Karpas-422 (cell line): ENCODE results near the gene WDR1. TPM values are rescaled to one million over a fixed set of nuclear protein-coding genes. Genes with fewer than 3 reads are reported as not detected.

Source experiments
- DNase-seq: peaks from one replicate; pipeline ENCODE4 v3.0.0-alpha.2; 2015
- H2AFZ ChIP-seq: fragments of 200-600 bp; sonication (generic); 2 replicates; pipeline ENCODE4 v1.6.1; 2014; ENCODE audit warnings: antibody characterized with exemption, low read length, mixed read lengths
- H3K27ac ChIP-seq: fragments of 200-600 bp; sonication (generic); 2 replicates; pipeline ENCODE4 v1.5.1; 2014; ENCODE audit warnings: mild to moderate bottlenecking, low read length, moderate library complexity
- H3K27me3 ChIP-seq: fragments of 200-600 bp; sonication (generic); 2 replicates; pipeline ENCODE4 v1.6.1; 2014; ENCODE audit warnings: low read length, mixed read lengths
- H3K36me3 ChIP-seq: fragments of 200-600 bp; sonication (generic); 2 replicates; pipeline ENCODE4 v1.6.1; 2014; ENCODE audit warnings: low read length, mixed read lengths; ENCODE audit not compliant: insufficient read depth
- H3K4me1 ChIP-seq: fragments of 200-600 bp; sonication (generic); 2 replicates; pipeline ENCODE4 v1.6.1; 2014; ENCODE audit warnings: mild to moderate bottlenecking, low read length, mixed read lengths
- H3K4me2 ChIP-seq: fragments of 200-600 bp; sonication (generic); 2 replicates; pipeline ENCODE4 v1.6.1; 2014; ENCODE audit warnings: low read length, low read depth, mild to moderate bottlenecking; ENCODE audit not compliant: poor library complexity, severe bottlenecking
- H3K4me3 ChIP-seq: fragments of 200-600 bp; sonication (generic); 2 replicates; pipeline ENCODE4 v1.5.1; 2014; ENCODE audit warnings: mild to moderate bottlenecking, antibody characterized with exemption, low read length, mixed read lengths
- H3K79me2 ChIP-seq: fragments of 200-600 bp; sonication (generic); 2 replicates; pipeline ENCODE4 v1.6.1; 2014; ENCODE audit warnings: mild to moderate bottlenecking, low read length, mixed read lengths
- H3K9ac ChIP-seq: fragments of 200-600 bp; sonication (generic); 2 replicates; pipeline ENCODE4 v1.6.0; 2014; ENCODE audit warnings: low read length
- H3K9me2 ChIP-seq: fragments of 200-600 bp; sonication (generic), shearing (Covaris generic); replicated peaks from 2 replicates; pipeline ENCODE4 v1.6.0; 2014; ENCODE audit warnings: mild to moderate bottlenecking, low read length, moderate library complexity; ENCODE audit not compliant: insufficient read depth
- H3K9me3 ChIP-seq: fragments of 300-700, 200-600 bp; sonication (generic); 2 replicates; pipeline ENCODE4 v1.6.1; 2014; ENCODE audit warnings: low read length, mixed read lengths
- H4K20me1 ChIP-seq: fragments of 200-600 bp; sonication (generic); 2 replicates; pipeline ENCODE4 v1.6.1; 2014; ENCODE audit warnings: mild to moderate bottlenecking, antibody characterized with exemption, low read length, low read depth; ENCODE audit not compliant: insufficient read depth
- total RNA-seq: library from RNA; depleted of rRNA; stranded (reverse); fragments of >200 nt; shearing (Covaris generic); gene quantifications from 2 replicates; pipeline ENCODE4 v1.2.3, GENCODE V29; 2014; ENCODE audit warnings: low replicate concordance

WDR1 gene
- total RNA-seq, 1 experiment from 2014 or later, result 67.5 TPM

DNA sequence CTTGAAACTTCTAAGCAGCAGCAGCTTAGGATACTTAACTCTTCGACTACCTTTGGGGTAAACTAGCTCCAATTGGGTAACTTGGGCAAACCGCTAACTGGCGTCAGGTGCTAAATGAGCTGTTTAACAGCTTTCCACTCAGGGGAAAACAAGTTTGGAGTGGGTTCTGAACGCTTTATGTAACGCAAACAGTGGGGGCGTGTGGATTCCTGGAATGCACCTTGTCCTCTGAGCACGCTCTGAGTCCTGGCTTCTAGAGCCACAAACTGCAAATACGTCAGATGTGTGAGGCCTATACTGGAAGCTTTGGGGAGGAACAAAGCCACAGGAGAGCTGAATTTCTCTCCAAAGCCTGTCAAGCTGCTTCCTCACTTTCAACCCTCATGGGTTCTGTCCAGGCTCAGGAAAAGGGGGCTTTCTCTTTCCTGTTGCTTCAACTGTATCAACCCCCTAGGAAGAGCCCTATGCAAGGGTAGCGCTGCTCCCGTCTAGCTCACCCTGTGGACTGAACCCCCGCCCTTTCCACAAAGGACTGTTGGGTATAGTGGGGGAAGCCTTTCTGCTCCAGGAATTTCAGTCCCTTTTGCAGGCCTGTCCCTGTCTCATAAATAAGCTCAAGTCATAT is 4.5 kb upstream of the WDR1 start:
- H3K4me1 ChIP-seq, result peaks cover 27% of the 10 kb centered on the region
- H3K9me3 ChIP-seq, result no peaks in the 10 kb centered on the region
- no peaks in the 10 kb centered on the region for H3K27me3 ChIP-seq
- H3K4me3 ChIP-seq, result no peak overlapping the region
- no peak overlapping the region for H2AFZ ChIP-seq
- H3K9me2 ChIP-seq, result no peaks in the 10 kb centered on the region
- H4K20me1 ChIP-seq, result peaks cover 8% of the 10 kb centered on the region; the same call in 1 of the 2 replicates
- H3K36me3 ChIP-seq, result no peaks in the 10 kb centered on the region
- H3K27ac ChIP-seq, result no peak overlapping the region
- DNase-seq, result no peak
- no peak overlapping the region for H3K4me2 ChIP-seq
- H3K79me2 ChIP-seq, result peaks cover 2% of the 10 kb centered on the region
- no peak overlapping the region for H3K9ac ChIP-seq

DNA sequence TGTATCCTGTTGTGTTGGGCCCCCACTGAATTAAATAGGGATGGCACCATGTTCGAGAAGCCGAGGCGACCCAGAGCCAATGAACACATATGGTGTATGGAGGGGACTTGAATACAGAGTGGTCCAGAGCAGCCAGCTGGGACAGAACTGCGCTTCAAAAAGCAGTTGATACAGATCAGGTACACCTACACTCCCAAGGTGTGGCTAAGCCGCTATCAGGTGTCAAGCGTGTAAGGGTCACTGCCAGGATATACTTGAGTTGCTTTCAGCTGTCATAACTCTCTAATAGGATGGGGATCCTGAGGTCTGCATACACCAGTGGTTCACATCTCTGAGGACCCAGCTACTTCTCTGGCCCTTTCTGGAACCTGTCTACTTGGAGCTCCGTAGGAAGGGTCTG is 3.2 kb upstream of the WDR1 start:
- H3K4me2 ChIP-seq, result no peak overlapping the region
- no peak overlapping the region for H3K27ac ChIP-seq
- H3K9ac ChIP-seq, result no peak overlapping the region
- H3K9me2 ChIP-seq, result no peaks in the 10 kb centered on the region
- H3K4me1 ChIP-seq, result peaks cover 36% of the 10 kb centered on the region
- peaks cover 15% of the 10 kb centered on the region for H3K79me2 ChIP-seq
- no peaks in the 10 kb centered on the region for H3K27me3 ChIP-seq
- peaks cover 7% of the 10 kb centered on the region for H3K36me3 ChIP-seq
- H3K9me3 ChIP-seq, result no peaks in the 10 kb centered on the region
- DNase-seq, result no peak
- no peak overlapping the region for H2AFZ ChIP-seq
- H3K4me3 ChIP-seq, result no peak overlapping the region
- H4K20me1 ChIP-seq, result peaks cover 17% of the 10 kb centered on the region

DNA sequence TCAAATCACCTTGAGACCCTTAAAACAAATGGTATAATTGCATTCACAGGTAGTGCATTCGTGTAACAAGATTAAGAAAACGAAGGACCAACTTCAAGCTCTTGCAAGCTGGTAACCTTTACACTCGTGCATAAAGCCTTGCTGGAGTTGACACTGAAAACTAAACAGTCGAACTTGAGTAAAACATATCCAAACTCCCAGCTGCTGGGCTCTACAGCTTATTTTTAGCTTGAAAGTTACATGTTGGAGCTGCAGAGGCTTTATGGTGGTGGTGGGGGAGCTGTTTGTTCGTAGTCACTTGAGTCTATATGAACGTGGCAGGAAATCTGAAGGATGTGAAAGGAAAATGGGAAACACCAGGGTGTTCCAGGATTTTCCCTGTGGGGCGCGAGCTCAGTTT is 2.7 kb upstream of the WDR1 start:
- H4K20me1 ChIP-seq, result peaks cover 22% of the 10 kb centered on the region
- DNase-seq, result no peak

DNA sequence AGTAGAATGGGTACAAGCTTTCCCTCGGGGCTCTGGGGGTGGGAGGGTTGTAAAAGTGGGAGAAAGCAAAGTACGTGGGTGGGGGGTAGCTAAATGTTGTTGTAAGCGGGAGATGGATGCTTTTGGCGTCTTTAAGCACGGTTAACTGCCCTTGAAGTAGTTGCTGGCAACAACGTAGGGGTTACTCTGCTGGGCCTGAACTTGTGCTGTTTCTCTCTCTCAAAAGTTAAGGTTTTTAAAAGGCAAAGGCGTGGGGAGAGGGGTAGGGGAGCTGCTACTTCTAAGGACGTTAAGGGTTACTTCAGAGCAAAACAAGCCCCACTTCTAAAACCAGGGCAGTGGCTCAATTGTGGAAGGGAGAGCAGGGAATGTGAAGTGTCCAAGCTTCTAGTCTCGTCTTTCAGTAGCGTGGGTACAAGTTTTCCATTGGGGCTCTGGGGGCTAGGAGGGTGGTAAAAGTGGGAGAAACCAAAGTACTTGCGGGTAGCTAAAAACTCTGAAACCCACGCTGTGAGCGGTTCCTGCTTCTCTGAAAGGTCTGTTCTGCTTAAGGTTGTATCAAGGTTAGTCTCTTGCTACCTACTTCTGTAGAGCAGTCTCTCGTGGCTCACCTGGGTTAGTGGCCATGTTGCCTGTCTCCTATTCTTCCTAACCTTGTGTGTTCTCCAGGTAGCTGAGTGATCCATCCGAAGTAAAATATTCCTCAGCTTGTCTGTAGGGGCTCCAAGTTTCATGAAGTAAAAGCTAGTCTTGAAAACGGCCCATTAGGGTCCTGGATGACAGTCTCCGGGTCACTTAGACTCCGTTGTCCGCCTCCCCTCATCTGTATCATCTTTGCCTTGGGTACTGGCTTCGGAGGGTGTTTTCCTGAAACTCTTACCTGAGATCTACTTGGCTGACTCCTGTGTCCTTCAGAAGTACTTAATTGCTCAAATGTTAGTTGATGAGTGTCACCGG is 1.7 kb upstream of the WDR1 start:
- Histone ChIP-seq H2AFZ (no peak overlapping the region), H3K36me3 (peaks cover 18% of the 10 kb centered on the region), H3K27ac (no peak overlapping the region), H3K9me2 (no peaks in the 10 kb centered on the region), H3K9me3 (no peaks in the 10 kb centered on the region), H3K4me2 (peak overlapping the region; percentile 86), H3K79me2 (peaks cover 29% of the 10 kb centered on the region), H3K9ac (peak overlapping the region; percentile 77; the same call in 1 of the 2 replicates), H4K20me1 (peaks cover 21% of the 10 kb centered on the region), H3K4me1 (peaks cover 36% of the 10 kb centered on the region), H3K27me3 (no peaks in the 10 kb centered on the region), H3K4me3 (peak overlapping the region; percentile 72)
- DNase-seq, result peak; percentile 44

More for the DNA sequence above, 2.7 kb upstream of the WDR1 start:
- no peaks in the 10 kb centered on the region for H3K27me3 ChIP-seq
- no peaks in the 10 kb centered on the region for H3K9me2 ChIP-seq
- H3K36me3 ChIP-seq, result peaks cover 12% of the 10 kb centered on the region
- no peak overlapping the region for H3K9ac ChIP-seq
- H3K4me2 ChIP-seq, result no peak overlapping the region
- no peak overlapping the region for H3K4me3 ChIP-seq
- no peak overlapping the region for H2AFZ ChIP-seq
- H3K27ac ChIP-seq, result no peak overlapping the region
- no peaks in the 10 kb centered on the region for H3K9me3 ChIP-seq
- H3K4me1 ChIP-seq, result peaks cover 36% of the 10 kb centered on the region
- peaks cover 20% of the 10 kb centered on the region for H3K79me2 ChIP-seq

DNA sequence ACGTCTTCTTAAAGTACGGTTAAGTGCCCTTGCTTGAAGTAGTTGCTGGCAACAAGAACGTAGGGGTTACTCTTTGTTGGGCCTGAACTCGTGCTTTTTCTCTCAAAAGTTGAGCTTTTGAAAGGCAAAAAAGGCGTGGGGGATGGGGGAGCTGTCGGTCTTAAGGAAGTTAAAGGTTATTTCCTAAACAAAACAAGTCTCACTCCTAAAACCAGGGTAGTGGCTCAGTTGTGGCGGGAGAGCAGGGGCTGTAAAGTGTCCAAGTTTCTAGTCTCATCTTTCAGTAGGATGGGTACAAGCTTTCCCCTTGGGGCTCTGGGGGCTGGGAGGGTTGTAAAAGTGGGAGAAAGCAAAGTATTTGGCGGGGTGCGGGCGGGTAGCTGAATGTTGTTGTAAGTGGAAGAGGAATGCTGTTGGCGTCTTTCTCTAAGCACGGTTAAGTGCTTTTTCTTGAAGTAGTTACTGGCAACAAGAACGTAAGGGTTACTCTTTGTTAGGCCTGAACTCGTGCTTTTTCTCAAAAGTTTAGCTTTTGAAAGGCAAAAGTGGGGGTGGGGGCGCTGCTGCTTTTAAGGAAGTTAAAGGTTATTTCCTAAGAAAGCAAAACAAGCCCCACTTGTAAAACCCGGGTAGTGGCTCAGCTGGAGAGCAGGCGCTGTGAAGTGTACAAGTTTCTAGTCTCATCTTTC is 904 bp upstream of the WDR1 start:
- H4K20me1 ChIP-seq, result peaks cover 26% of the 10 kb centered on the region
- peak overlapping the region; percentile 65 for H3K27ac ChIP-seq
- peak; percentile 77 for DNase-seq
- H3K27me3 ChIP-seq, result no peaks in the 10 kb centered on the region
- H3K9me3 ChIP-seq, result no peaks in the 10 kb centered on the region
- no peak overlapping the region for H2AFZ ChIP-seq
- H3K9ac ChIP-seq, result peak overlapping the region; percentile 77
- H3K4me3 ChIP-seq, result peak overlapping the region; percentile 72
- no peaks in the 10 kb centered on the region for H3K9me2 ChIP-seq
- peaks cover 37% of the 10 kb centered on the region for H3K79me2 ChIP-seq
- peak overlapping the region; percentile 86 for H3K4me2 ChIP-seq
- peaks cover 24% of the 10 kb centered on the region for H3K36me3 ChIP-seq
- peaks cover 36% of the 10 kb centered on the region for H3K4me1 ChIP-seq

DNA sequence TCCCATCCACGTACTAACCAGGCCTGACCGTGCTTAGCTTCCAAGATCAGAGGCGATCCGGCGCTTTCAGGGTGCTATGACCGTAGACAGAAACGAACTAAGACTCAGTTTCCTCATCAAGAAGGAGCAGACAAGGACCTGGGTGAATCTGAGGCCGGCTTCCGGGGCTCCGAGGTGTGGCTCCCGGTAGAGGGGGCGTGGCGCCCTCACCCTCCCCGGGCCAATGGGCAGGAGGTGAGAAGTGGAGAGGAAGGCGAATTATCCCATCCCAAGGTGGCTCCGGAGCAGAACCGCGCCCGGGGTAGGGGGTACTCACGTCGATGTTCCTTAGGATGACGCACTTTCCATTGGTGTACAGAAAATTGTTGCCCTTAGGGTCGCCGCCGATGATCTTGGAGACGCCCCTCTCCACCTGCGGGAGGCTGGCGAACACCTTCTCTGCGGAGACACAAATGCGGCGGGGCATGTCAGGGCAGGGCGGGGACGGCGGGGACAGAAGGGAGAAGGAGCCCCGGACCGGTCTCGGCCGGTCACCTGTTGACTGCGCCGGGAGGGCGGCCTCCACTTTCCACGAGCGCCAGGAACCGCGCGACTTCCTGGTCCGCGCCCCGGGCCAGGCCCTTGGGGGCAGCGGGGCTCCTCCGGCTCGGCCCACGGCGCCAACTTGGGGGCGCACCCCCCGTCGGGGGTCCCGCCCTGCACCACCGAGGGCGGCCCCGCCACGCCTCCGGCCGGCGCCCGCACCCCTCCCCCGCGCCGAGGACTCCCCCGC is 616 bp downstream of the WDR1 start:
- peak overlapping the region; percentile 46; the same call in 1 of the 2 replicates for H3K27ac ChIP-seq
- no peaks in the 10 kb centered on the region for H3K9me2 ChIP-seq
- H3K79me2 ChIP-seq, result peaks cover 53% of the 10 kb centered on the region
- peaks cover 24% of the 10 kb centered on the region for H3K4me1 ChIP-seq
- peak; percentile 77 for DNase-seq
- H3K9ac ChIP-seq, result peak overlapping the region; percentile 88
- peak overlapping the region; percentile 84 for H3K4me3 ChIP-seq
- H4K20me1 ChIP-seq, result peaks cover 38% of the 10 kb centered on the region
- no peak overlapping the region for H2AFZ ChIP-seq
- no peaks in the 10 kb centered on the region for H3K27me3 ChIP-seq
- H3K9me3 ChIP-seq, result no peaks in the 10 kb centered on the region
- peak overlapping the region; percentile 62 for H3K4me2 ChIP-seq
- peaks cover 29% of the 10 kb centered on the region for H3K36me3 ChIP-seq

DNA sequence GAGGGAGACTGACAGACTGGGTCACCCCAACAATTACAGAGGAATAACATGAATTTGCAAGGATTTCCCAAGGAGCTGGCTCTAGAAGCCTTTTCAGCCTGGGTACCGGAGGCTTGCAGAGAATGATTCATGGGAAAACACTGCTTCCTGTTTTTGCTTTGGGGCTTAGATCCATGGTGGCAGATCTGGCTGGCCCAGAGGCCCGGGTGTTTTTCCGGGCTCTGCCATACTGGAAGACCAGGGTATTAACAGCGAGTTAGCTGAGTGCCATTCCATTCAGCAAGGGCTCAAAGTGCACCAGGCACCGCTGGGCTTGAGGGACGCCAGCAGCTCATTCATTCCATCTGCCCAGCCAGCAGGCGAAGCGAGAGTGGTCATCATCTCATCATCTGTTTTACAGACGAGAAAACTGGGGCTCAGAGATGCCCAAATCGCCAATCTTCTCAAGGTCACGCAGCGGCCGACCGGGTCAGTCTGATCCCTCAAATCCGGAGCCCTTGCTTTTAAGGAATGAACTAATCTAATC is 1.3 kb downstream of the WDR1 start:
- DNase-seq, result no peak
- Histone ChIP-seq H3K4me1 (peaks cover 24% of the 10 kb centered on the region), H3K9me3 (no peaks in the 10 kb centered on the region), H3K4me3 (peak overlapping the region; percentile 84), H3K36me3 (peaks cover 34% of the 10 kb centered on the region), H2AFZ (no peak overlapping the region), H3K79me2 (peaks cover 59% of the 10 kb centered on the region), H3K9ac (peak overlapping the region; percentile 88), H3K4me2 (peak overlapping the region; percentile 62), H4K20me1 (peaks cover 45% of the 10 kb centered on the region), H3K9me2 (no peaks in the 10 kb centered on the region), H3K27ac (no peak overlapping the region), H3K27me3 (no peaks in the 10 kb centered on the region)
